CD4-positive, alpha-beta T cell (primary cell): Measurements from ENCODE around the gene GTF2IRD1. TPM values are rescaled to one million over a fixed set of nuclear protein-coding genes. Genes with fewer than 3 reads are reported as not detected.
"Not testable (repeated sequence)": the region's sequence is repeated elsewhere in the genome, so short reads cannot be mapped to it uniquely, and the experiment has no call there.

Experiments
- ATAC-seq: fragments of 200-7000 bp; cut with Tn5 transposase; one replicate; pipeline ENCODE4 v1.10.0; 2022; ENCODE audit warnings: mild to moderate bottlenecking; ENCODE audit not compliant: poor library complexity
- CTCF ChIA-PET: fragments of 350-600 bp; sonication (Branson Sonifier 250); formaldehyde crosslinking; loops from one replicate; lab custom pipeline; 2021; ENCODE audit warnings: antibody characterized with exemption, inconsistent platforms; lab: Charles Lee
- POLR2A ChIA-PET: fragments of 350-600 bp; sonication (Branson Sonifier 250); formaldehyde crosslinking; loops from one replicate; lab custom pipeline; 2021; ENCODE audit warnings: antibody characterized with exemption, inconsistent platforms; lab: Charles Lee
- DNase-seq, 14 experiments: peaks; one replicate each; pipeline ENCODE4 v3.0.0-alpha.2; 2013 to 2020; ENCODE audit warnings: mixed read lengths in 2 of 14
- H3K27ac ChIP-seq, 2 donors: one replicate each; pipeline versions ENCODE4 v1.5.1 to v1.7.0; 2013; ENCODE audit warnings: low read length in 2 of 2, low read depth in 1 of 2, mild to moderate bottlenecking in 1 of 2
- H3K27me3 ChIP-seq, 2 experiments: 1 replicate in 1 of 2; 2 replicates in 1 of 2; pipeline versions ENCODE4 v1.6.1 to v1.7.0; 2013; ENCODE audit warnings: low read length in 2 of 2, control low read depth in 1 of 2, mild to moderate bottlenecking in 1 of 2, moderate library complexity in 1 of 2; ENCODE audit not compliant: insufficient read depth in 2 of 2, control insufficient read depth in 1 of 2
- H3K36me3 ChIP-seq: one replicate; pipeline ENCODE4 v1.6.1; 2013; ENCODE audit warnings: low read length, control low read depth; ENCODE audit not compliant: insufficient read depth
- H3K4me1 ChIP-seq: one replicate; pipeline ENCODE4 v1.6.1; 2013; ENCODE audit warnings: low read length, control low read depth; ENCODE audit not compliant: insufficient read depth
- H3K4me3 ChIP-seq: one replicate; pipeline ENCODE4 v1.5.1; 2013; ENCODE audit warnings: mild to moderate bottlenecking, low read length, moderate library complexity
- H3K9me3 ChIP-seq, 2 experiments: 1 replicate in 1 of 2; 2 replicates in 1 of 2; pipeline versions ENCODE4 v1.6.1 to v1.7.0; 2013; ENCODE audit warnings: low read length in 2 of 2, mild to moderate bottlenecking in 2 of 2, control low read depth in 1 of 2, moderate library complexity in 1 of 2; ENCODE audit not compliant: control insufficient read depth in 1 of 2, insufficient read depth in 1 of 2
- H3K27ac Mint-ChIP-seq: one replicate; pipeline ENCODE4 v1.8.0; 2020; ENCODE audit warnings: mixed read lengths
- H3K27me3 Mint-ChIP-seq: one replicate; pipeline ENCODE4 v1.8.0; 2021; ENCODE audit warnings: mixed read lengths
- H3K36me3 Mint-ChIP-seq: one replicate; pipeline ENCODE4 v1.8.0; 2021; ENCODE audit warnings: low read depth, mixed read lengths
- H3K4me1 Mint-ChIP-seq: one replicate; pipeline ENCODE4 v1.8.0; 2021; ENCODE audit warnings: low read depth, mixed read lengths
- H3K4me3 Mint-ChIP-seq: one replicate; pipeline ENCODE4 v1.8.0; 2020; ENCODE audit warnings: mild to moderate bottlenecking, mixed read lengths
- H3K9me3 Mint-ChIP-seq: one replicate; pipeline ENCODE4 v1.8.0; 2020; ENCODE audit warnings: mixed read lengths
- CTCF ChIP-seq: fragments of 200-600 bp; IDR thresholded peaks from one replicate; pipeline ENCODE4 v1.8.0; 2022; ENCODE audit warnings: antibody characterized with exemption, mild to moderate bottlenecking
- intact Hi-C, 2 experiments: fragments of 100-400 bp; cut with DNase I in 1 of 2; cut with micrococcal nuclease in 1 of 2; formaldehyde crosslinking; loops; one replicate each; pipeline versions ENCODE4 v1.15.1 to v1.9.0; 2023 to 2025; cut with DNase I, micrococcal nuclease
- total RNA-seq, 174 experiments: library from RNA in 2 of 174; stranded (reverse) in 2 of 174; gene quantifications; one replicate each; pipeline ENCODE4 v1.2.3 and lab custom pipeline; 2021 to 2026

Gene GTF2IRD1
- total RNA-seq, 2 experiments from 2014 or later: 0.74 to 1.2 TPM

- Mint-ChIP-seq H3K4me1 (no peaks in the 10 kb centered on the region), H3K27ac (no peak overlapping the region), H3K9me3 (no peaks in the 10 kb centered on the region), H3K4me3 (no peak overlapping the region), H3K27me3 (no peaks in the 10 kb centered on the region), H3K36me3 (no peaks in the 10 kb centered on the region)
- no peak for DNase-seq
- Histone ChIP-seq H3K4me3 (no peak overlapping the region), H3K27me3 (no peaks in the 10 kb centered on the region), H3K27ac (no peak overlapping the region), H3K4me1 (no peaks in the 10 kb centered on the region), H3K9me3 (no peaks in the 10 kb centered on the region), H3K36me3 (no peaks in the 10 kb centered on the region)
- ChIA-PET POLR2A (no interaction called here), CTCF (no interaction called here)
- ATAC-seq: no peak
- intact Hi-C loops: no loop called here
- TF ChIP-seq CTCF: no peak
Observed at GRCh38 chr7:74554178-74554577, 100.5 kb downstream of the GTF2IRD1 start.

- intact Hi-C loops: loop anchor here in 1 of 2 experiments (5.0 kb wide), 1 partner anchor 98 kb away; no protein-coding TSS in a partner anchor
- Mint-ChIP-seq H3K27me3 (no peaks in the 10 kb centered on the region), H3K27ac (no peak overlapping the region)
Observed at GRCh38 chr7:74560086-74560719, 106.5 kb downstream of the GTF2IRD1 start.

GRCh38 chr7:74561898-74562613 is 108.3 kb downstream of the GTF2IRD1 start:
- H3K4me1 ChIP-seq: peaks cover 2% of the 10 kb centered on the region
- no peaks in the 10 kb centered on the region for H3K36me3 ChIP-seq
- intact Hi-C loops: loop anchor here in 1 of 2 experiments (5.0 kb wide), 1 partner anchor 100 kb away; no protein-coding TSS in a partner anchor
- ATAC-seq (no peak), DNase-seq (no peak)
- no peak for TF ChIP-seq CTCF
- Mint-ChIP-seq H3K36me3 (no peaks in the 10 kb centered on the region), H3K27ac (no peak overlapping the region), H3K27me3 (no peaks in the 10 kb centered on the region), H3K4me1 (no peaks in the 10 kb centered on the region), H3K9me3 (no peaks in the 10 kb centered on the region), H3K4me3 (no peak overlapping the region)
- H3K4me3 ChIP-seq: no peak overlapping the region
- no peak overlapping the region for H3K27ac ChIP-seq
- H3K27me3 ChIP-seq: no peaks in the 10 kb centered on the region
- H3K9me3 ChIP-seq: no peaks in the 10 kb centered on the region
- ChIA-PET POLR2A (no interaction called here), CTCF (interaction anchor here (0.6 kb wide), 1 partner anchor 33 kb away, joined by 3 read pairs; no protein-coding TSS in a partner anchor)

More at GRCh38 chr7:74560086-74560719, 106.5 kb downstream of the GTF2IRD1 start:
- no peak overlapping the region for H3K4me3 ChIP-seq
- ChIA-PET POLR2A (no interaction called here), CTCF (no interaction called here)
- no peaks in the 10 kb centered on the region for H3K4me1 ChIP-seq
- no peaks in the 10 kb centered on the region for H3K4me1 Mint-ChIP-seq
- H3K36me3 Mint-ChIP-seq: no peaks in the 10 kb centered on the region
- H3K27ac ChIP-seq: no peak overlapping the region
- H3K9me3 Mint-ChIP-seq: no peaks in the 10 kb centered on the region
- DNase-seq (no peak), ATAC-seq (no peak)
- no peak overlapping the region for H3K4me3 Mint-ChIP-seq
- H3K27me3 ChIP-seq: no peaks in the 10 kb centered on the region
- TF ChIP-seq CTCF: no peak
- H3K36me3 ChIP-seq: no peaks in the 10 kb centered on the region
- no peaks in the 10 kb centered on the region for H3K9me3 ChIP-seq

GRCh38 chr7:74563639-74564038 is 109.9 kb downstream of the GTF2IRD1 start:
- H3K27ac Mint-ChIP-seq, CTCF ChIA-PET, H3K4me3 Mint-ChIP-seq, H3K27me3 ChIP-seq, H3K27ac ChIP-seq, H3K4me1 Mint-ChIP-seq, H3K4me1 ChIP-seq, H3K36me3 Mint-ChIP-seq, POLR2A ChIA-PET, ATAC-seq, H3K27me3 Mint-ChIP-seq, DNase-seq, H3K9me3 Mint-ChIP-seq, H3K4me3 ChIP-seq, H3K9me3 ChIP-seq, H3K36me3 ChIP-seq: not testable (repeated sequence)
- intact Hi-C loops: loop anchor here in 1 of 2 experiments (5.0 kb wide), 1 partner anchor 101 kb away; no protein-coding TSS in a partner anchor
